Stimulated activated CD4-positive, alpha-beta T cell treated with anti-CD3 and anti-CD28 coated beads, TNF-alpha, amount 100 ng/mL, for 4 hours (primary cell): ENCODE results near the gene KRTAP26-1.

Experiments used
- DNase-seq, 3 experiments: peaks; one replicate each; pipeline ENCODE4 v3.0.0-alpha.2; 2020; ENCODE audit warnings: low read depth in 3 of 3

The KRTAP26-1 gene

GRCh38 chr21:30271156-30271555 lies 49.0 kb downstream of the KRTAP26-1 start:
- DNase-seq, result no peak

GRCh38 chr21:30269803-30270530 lies 50.1 kb downstream of the KRTAP26-1 start:
- DNase-seq, result no peak
